Gastrocnemius medialis (tissue), 4 donors: ENCODE results near the gene GRIA2. TPM values are rescaled to one million over a fixed set of nuclear protein-coding genes. Genes with fewer than 3 reads are reported as not detected.

ENCODE experiments used
- ATAC-seq, 2 donors: fragments of 150-250 bp; one replicate each; pipeline ENCODE4 v1.9.1; 2016
- DNase-seq, 2 donors: peaks; one replicate each; pipeline ENCODE4 v3.0.0-alpha.2; 2019
- H3K27ac ChIP-seq, 4 donors: fragments of 200-600 bp; sonication (generic); 1 replicate in 1 of 4; 2 replicates in 3 of 4; pipeline ENCODE4 v1.5.1; 2016 to 2018; ENCODE audit warnings: mild to moderate bottlenecking in 2 of 4, moderate library complexity in 1 of 4
- H3K27me3 ChIP-seq, 3 donors: fragments of 200-600 bp; sonication (generic) in 2 of 3; 1 replicate in 1 of 3; 2 replicates in 2 of 3; pipeline versions ENCODE4 v1.5.1 to v1.6.0; 2016 to 2019; ENCODE audit warnings: mild to moderate bottlenecking in 1 of 3, moderate library complexity in 1 of 3
- H3K36me3 ChIP-seq, 2 donors: fragments of 200-600 bp; sonication (generic) in 1 of 2; one replicate each; pipeline ENCODE4 v1.5.1; 2017 to 2018
- H3K4me1 ChIP-seq, 2 donors: fragments of 200-600 bp; sonication (generic) in 1 of 2; one replicate each; pipeline ENCODE4 v1.5.1; 2016 to 2017; ENCODE audit warnings: mild to moderate bottlenecking in 2 of 2
- H3K4me3 ChIP-seq, 4 donors: fragments of 200-600 bp; sonication (generic) in 3 of 4; 1 replicate in 1 of 4; 2 replicates in 3 of 4; pipeline ENCODE4 v1.5.1; 2016 to 2019; ENCODE audit warnings: mild to moderate bottlenecking in 2 of 4
- H3K9me3 ChIP-seq, 3 donors: fragments of 200-600 bp; sonication (generic) in 2 of 3; 1 replicate in 1 of 3; 2 replicates in 2 of 3; pipeline ENCODE4 v1.5.1; 2016 to 2019
- POLR2A ChIP-seq, 2 donors: fragments of 450-650 bp; IDR thresholded peaks; one replicate each; pipeline ENCODE4 v1.6.1; 2017; ENCODE audit warnings: antibody characterized with exemption in 2 of 2, mild to moderate bottlenecking in 2 of 2, moderate library complexity in 2 of 2
- in situ Hi-C, 4 donors: fragments of 200-750 bp; cut with MboI; loops; one replicate each; pipeline versions ENCODE4 v1.15.0 to v1.8.0; 2017; ENCODE audit warnings: low sequenced_read_pairs in 4 of 4
- intact Hi-C: fragments of 100-400 bp; cut with DNase I; formaldehyde crosslinking; loops from one replicate; pipeline ENCODE4 v1.15.1; 2023; ENCODE audit warnings: low total_unique reads
- total RNA-seq, 4 donors: library from RNA; depleted of rRNA; stranded (reverse); fragments of >200 nt; gene quantifications; one replicate each; pipeline versions ENCODE4 v1.1.0 to v1.2.3, GENCODE V29; 2016
- TF ChIP-seq, protein P1 (sequence below), 5 experiments: fragments of 450-650 bp in 3 of 5; fragments of 200-600 bp in 2 of 5; sonication (generic) in 2 of 5; IDR thresholded peaks in 4 of 5; conservative IDR thresholded peaks in 1 of 5; 1 replicate in 4 of 5; 2 replicates in 1 of 5; pipeline ENCODE4 v1.5.1; 2016 to 2019; ENCODE audit warnings: antibody characterized with exemption in 5 of 5, mild to moderate bottlenecking in 3 of 5, moderate library complexity in 3 of 5

The GRIA2 gene
- total RNA-seq, 4 donors from 2014 or later, result not detected

- in situ Hi-C loops (no loop called here), intact Hi-C loops (no loop called here)
- Histone ChIP-seq H3K4me1 (no peaks in the 10 kb centered on the region), H3K27ac (no peak overlapping the region), H3K27me3 (no peaks in the 10 kb centered on the region), H3K9me3 (no peaks in the 10 kb centered on the region), H3K4me3 (no peak overlapping the region), H3K36me3 (no peaks in the 10 kb centered on the region)
- no peak for ATAC-seq
- DNase-seq, result no peak
- TF ChIP-seq POLR2A (IDR thresholded peaks at IDR 0.05), result no peak
- TF ChIP-seq, protein P1, sequence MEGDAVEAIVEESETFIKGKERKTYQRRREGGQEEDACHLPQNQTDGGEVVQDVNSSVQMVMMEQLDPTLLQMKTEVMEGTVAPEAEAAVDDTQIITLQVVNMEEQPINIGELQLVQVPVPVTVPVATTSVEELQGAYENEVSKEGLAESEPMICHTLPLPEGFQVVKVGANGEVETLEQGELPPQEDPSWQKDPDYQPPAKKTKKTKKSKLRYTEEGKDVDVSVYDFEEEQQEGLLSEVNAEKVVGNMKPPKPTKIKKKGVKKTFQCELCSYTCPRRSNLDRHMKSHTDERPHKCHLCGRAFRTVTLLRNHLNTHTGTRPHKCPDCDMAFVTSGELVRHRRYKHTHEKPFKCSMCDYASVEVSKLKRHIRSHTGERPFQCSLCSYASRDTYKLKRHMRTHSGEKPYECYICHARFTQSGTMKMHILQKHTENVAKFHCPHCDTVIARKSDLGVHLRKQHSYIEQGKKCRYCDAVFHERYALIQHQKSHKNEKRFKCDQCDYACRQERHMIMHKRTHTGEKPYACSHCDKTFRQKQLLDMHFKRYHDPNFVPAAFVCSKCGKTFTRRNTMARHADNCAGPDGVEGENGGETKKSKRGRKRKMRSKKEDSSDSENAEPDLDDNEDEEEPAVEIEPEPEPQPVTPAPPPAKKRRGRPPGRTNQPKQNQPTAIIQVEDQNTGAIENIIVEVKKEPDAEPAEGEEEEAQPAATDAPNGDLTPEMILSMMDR (IDR thresholded peaks at IDR 0.05 in 4 of 5, conservative IDR thresholded peaks at IDR 0.05 in 1 of 5), result no peak
These were observed 95.4 kb downstream of the GRIA2 start for GRCh38 chr4:157315968-157316367.

- ATAC-seq, result no peak
- H3K4me1 ChIP-seq, result no peaks in the 10 kb centered on the region
- in situ Hi-C loops, result no loop called here
These were observed 99.6 kb downstream of the GRIA2 start for GRCh38 chr4:157320092-157320491.

DNA sequence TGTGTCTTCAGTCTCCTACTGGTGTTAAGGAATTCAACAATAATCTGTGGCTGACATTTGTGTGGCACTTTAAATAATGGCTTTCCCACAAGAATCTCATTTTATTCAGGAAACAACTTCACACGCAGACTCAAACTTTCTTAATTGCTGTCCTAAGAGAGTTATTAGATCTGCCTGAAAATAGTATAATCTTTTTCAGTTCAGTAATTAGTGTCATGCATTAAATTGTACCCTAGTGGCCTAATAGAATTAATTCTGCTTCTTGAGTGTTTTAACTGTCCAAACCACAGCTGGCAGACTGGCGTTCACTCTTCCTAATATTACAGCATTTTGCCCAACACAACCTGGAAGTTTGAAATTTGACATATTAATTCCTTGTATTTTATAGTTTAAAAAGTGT, 107.1 kb downstream of the GRIA2 start:
- ATAC-seq (no peak), DNase-seq (no peak)
- H3K4me1 ChIP-seq, result no peaks in the 10 kb centered on the region
- TF ChIP-seq POLR2A (IDR thresholded peaks at IDR 0.05), result no peak
- TF ChIP-seq, protein P1 (IDR thresholded peaks at IDR 0.05 in 4 of 5, conservative IDR thresholded peaks at IDR 0.05 in 1 of 5), result no peak
- no peaks in the 10 kb centered on the region for H3K27me3 ChIP-seq
- no peaks in the 10 kb centered on the region for H3K9me3 ChIP-seq
- no peaks in the 10 kb centered on the region for H3K36me3 ChIP-seq
- in situ Hi-C loops (no loop called here), intact Hi-C loops (no loop called here)
- no peak overlapping the region for H3K27ac ChIP-seq
- no peak overlapping the region for H3K4me3 ChIP-seq

More at GRCh38 chr4:157320092-157320491, 99.6 kb downstream of the GRIA2 start:
- no peak overlapping the region for H3K4me3 ChIP-seq
- DNase-seq, result no peak
- intact Hi-C loops, result no loop called here
- TF ChIP-seq, protein P1 (IDR thresholded peaks at IDR 0.05 in 4 of 5, conservative IDR thresholded peaks at IDR 0.05 in 1 of 5), result no peak
- no peak for TF ChIP-seq POLR2A (IDR thresholded peaks at IDR 0.05)
- no peaks in the 10 kb centered on the region for H3K36me3 ChIP-seq
- no peaks in the 10 kb centered on the region for H3K27me3 ChIP-seq
- no peaks in the 10 kb centered on the region for H3K9me3 ChIP-seq
- no peak overlapping the region for H3K27ac ChIP-seq

DNA sequence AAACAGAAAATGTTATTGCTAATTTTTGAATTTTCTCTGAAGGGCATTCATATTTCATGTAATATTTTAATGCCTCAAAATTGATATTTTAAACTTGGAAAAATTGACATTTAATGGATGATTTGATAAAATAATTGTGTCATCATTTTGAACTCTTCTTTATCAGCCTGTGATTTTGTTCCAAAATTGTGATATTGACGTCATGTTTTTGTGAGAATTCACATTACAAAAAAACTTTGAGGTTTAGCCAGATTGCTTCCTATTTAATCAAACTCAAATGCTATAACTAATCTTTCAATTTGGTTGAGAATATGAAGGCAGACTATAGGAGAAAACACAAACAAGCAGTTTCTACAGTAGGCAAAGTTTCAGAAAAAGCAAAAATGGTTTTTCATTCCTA, 137.4 kb downstream of the GRIA2 start:
- intact Hi-C loops (no loop called here), in situ Hi-C loops (no loop called here)
- ATAC-seq (no peak), DNase-seq (no peak)
- no peaks in the 10 kb centered on the region for H3K27me3 ChIP-seq
- H3K9me3 ChIP-seq, result no peaks in the 10 kb centered on the region
- H3K4me1 ChIP-seq, result no peaks in the 10 kb centered on the region
- H3K4me3 ChIP-seq, result no peak overlapping the region
- TF ChIP-seq POLR2A (IDR thresholded peaks at IDR 0.05), result no peak
- TF ChIP-seq, protein P1 (IDR thresholded peaks at IDR 0.05 in 4 of 5, conservative IDR thresholded peaks at IDR 0.05 in 1 of 5), result no peak
- no peaks in the 10 kb centered on the region for H3K36me3 ChIP-seq
- no peak overlapping the region for H3K27ac ChIP-seq

- no peak overlapping the region for H3K27ac ChIP-seq
- in situ Hi-C loops (no loop called here), intact Hi-C loops (no loop called here)
- no peaks in the 10 kb centered on the region for H3K27me3 ChIP-seq
- no peaks in the 10 kb centered on the region for H3K4me1 ChIP-seq
- no peaks in the 10 kb centered on the region for H3K9me3 ChIP-seq
- no peak for TF ChIP-seq POLR2A (IDR thresholded peaks at IDR 0.05)
- TF ChIP-seq, protein P1 (IDR thresholded peaks at IDR 0.05 in 4 of 5, conservative IDR thresholded peaks at IDR 0.05 in 1 of 5), result no peak
- DNase-seq (no peak), ATAC-seq (no peak)
- no peaks in the 10 kb centered on the region for H3K36me3 ChIP-seq
- no peak overlapping the region for H3K4me3 ChIP-seq
These were observed 137.9 kb downstream of the GRIA2 start for GRCh38 chr4:157358439-157358838.
